HG02763 (cell line): ENCODE results near the gene PIK3C2B.
"Not testable (repeated sequence)": the region's sequence is repeated elsewhere in the genome, so short reads cannot be mapped to it uniquely, and the experiment has no call there.

Source experiments
- ATAC-seq: cut with Tn5 transposase; IDR thresholded peaks from one replicate; pipeline ENCODE4 v1.9.1; 2021; ENCODE audit warnings: mild to moderate bottlenecking, moderate library complexity; ENCODE audit not compliant: unreplicated experiment

PIK3C2B gene

GRCh38 chr1:204494281-204495077 lies at the start of gene PIK3C2B:
Gene PIK3C2B (minus strand): TSS chr1:204494805. CDS start chr1:204469802, 25,003 bp downstream.
- ATAC-seq = peak; percentile 77

GRCh38 chr1:204544321-204544720 lies 49.7 kb upstream of the PIK3C2B start:
- ATAC-seq = no peak

GRCh38 chr1:204541626-204542025 lies 47.0 kb upstream of the PIK3C2B start:
- no peak for ATAC-seq

GRCh38 chr1:204532832-204533231 lies 38.2 kb upstream of the PIK3C2B start:
- no peak for ATAC-seq

- peak; percentile 82 for ATAC-seq
These were observed 36.3 kb upstream of the PIK3C2B start for GRCh38 chr1:204530932-204531331.

- ATAC-seq = no peak
These were observed 34.8 kb upstream of the PIK3C2B start for GRCh38 chr1:204529371-204529895.

- no peak for ATAC-seq
These were observed 34.1 kb upstream of the PIK3C2B start for GRCh38 chr1:204528677-204529076.

GRCh38 chr1:204528241-204528640 lies 33.6 kb upstream of the PIK3C2B start:
- ATAC-seq = no peak

- ATAC-seq = no peak
These were observed 30.4 kb upstream of the PIK3C2B start for GRCh38 chr1:204524986-204525385.

- no peak for ATAC-seq
These were observed 29.1 kb upstream of the PIK3C2B start for GRCh38 chr1:204523605-204524215.

- not testable (repeated sequence) for ATAC-seq
These were observed 27.4 kb upstream of the PIK3C2B start for GRCh38 chr1:204521941-204522521.

GRCh38 chr1:204520834-204521709 lies 26.5 kb upstream of the PIK3C2B start:
- ATAC-seq = peak; percentile 46

GRCh38 chr1:204517382-204517781 lies 22.8 kb upstream of the PIK3C2B start:
- not testable (repeated sequence) for ATAC-seq

GRCh38 chr1:204516180-204516879 lies 21.7 kb upstream of the PIK3C2B start, which contains the start of gene MDM4:
Gene MDM4 (plus strand): TSS chr1:204516406. CDS start chr1:204525519, 9,113 bp downstream.
- peak; percentile 79 for ATAC-seq

GRCh38 chr1:204514828-204515227 lies 20.2 kb upstream of the PIK3C2B start:
- no peak for ATAC-seq

- ATAC-seq = no peak
These were observed 18.6 kb upstream of the PIK3C2B start for GRCh38 chr1:204513117-204513716.

GRCh38 chr1:204511366-204511765 lies 16.8 kb upstream of the PIK3C2B start:
- ATAC-seq = no peak

GRCh38 chr1:204509186-204509635 lies 14.6 kb upstream of the PIK3C2B start:
- ATAC-seq = no peak

GRCh38 chr1:204507317-204508105 lies 12.9 kb upstream of the PIK3C2B start:
- ATAC-seq = no peak
